ENCODE measurements around the gene TRAF3IP1. TPM values are rescaled to one million over a fixed set of nuclear protein-coding genes. Genes with fewer than 3 reads are reported as not detected.
A peak's percentile ranks its signal among the peaks of the same experiment; 100 is the strongest.

TRAF3IP1 gene
- total and polyA plus RNA-seq, 2 of the 13 experiments (the other 11 are each of a cell fraction or from before 2014, with no cell fraction given): 4.1 to 12.9 TPM

GRCh38 chr2:238370823-238371372 lies 50.6 kb downstream of the TRAF3IP1 start (continued):
- 0 out of 2 replicates have a peak, but pooled peaks have one; percentile 11 for TF ChIP-seq TRIM24 (CRISPR knock-in tag; IDR thresholded peaks at IDR 0.05)
- TF ChIP-seq MIER3 (CRISPR knock-in tag; IDR thresholded peaks at IDR 0.05; ENCODE audit: borderline replicate concordance): peak; percentile 17; the same call in 1 of the 2 replicates
- TF ChIP-seq ZNF558 (CRISPR knock-in tag; IDR thresholded peaks at IDR 0.05; ENCODE audit: borderline replicate concordance): no peak
- no peak for TF ChIP-seq U2AF2 (IDR thresholded peaks at IDR 0.05; ENCODE audit: low read depth, low read length)
- 0 out of 2 replicates have a peak, but pooled peaks have one; percentile 30 for TF ChIP-seq TGIF2 (CRISPR knock-in tag; IDR thresholded peaks at IDR 0.05)
- TF ChIP-seq MIER2 (CRISPR knock-in tag; IDR thresholded peaks at IDR 0.05): no peak
- TF ChIP-seq ZBED4 (CRISPR knock-in tag; IDR thresholded peaks at IDR 0.05; ENCODE audit: borderline replicate concordance): peak; percentile 71; the same call in 1 of the 2 replicates
- peak; percentile 35 for TF ChIP-seq ASH2L (IDR thresholded peaks at IDR 0.05; ENCODE audit: insufficient read length, low read depth, low read length)
- TF ChIP-seq BCL6 (CRISPR knock-in tag; IDR thresholded peaks at IDR 0.05): 0 out of 2 replicates have a peak, but pooled peaks have one; percentile 18
- TF ChIP-seq AHDC1 (CRISPR knock-in tag; IDR thresholded peaks at IDR 0.05; ENCODE audit: borderline replicate concordance): no peak
- 0 out of 2 replicates have a peak, but pooled peaks have one; percentile 40 for TF ChIP-seq ZNF605 (CRISPR knock-in tag; IDR thresholded peaks at IDR 0.05)
- TF ChIP-seq THAP8 (CRISPR knock-in tag; IDR thresholded peaks at IDR 0.05; ENCODE audit: borderline replicate concordance): no peak
- peak; percentile 47; the same call in 1 of the 2 replicates for TF ChIP-seq HDAC2 (CRISPR knock-in tag; IDR thresholded peaks at IDR 0.05)
- TF ChIP-seq TOE1 (CRISPR knock-in tag; IDR thresholded peaks at IDR 0.05): no peak
- no peak for TF ChIP-seq ZNF724P (CRISPR knock-in tag; IDR thresholded peaks at IDR 0.05; ENCODE audit: borderline replicate concordance)
- TF ChIP-seq ZC3H4 (CRISPR knock-in tag; IDR thresholded peaks at IDR 0.05; ENCODE audit: borderline replicate concordance): no peak
- TF ChIP-seq ZNF20 (CRISPR knock-in tag; IDR thresholded peaks at IDR 0.05): no peak
- TF ChIP-seq PHF21A (CRISPR knock-in tag; IDR thresholded peaks at IDR 0.05): no peak
- TF ChIP-seq ARNT2 (CRISPR knock-in tag; IDR thresholded peaks at IDR 0.05; ENCODE audit: low read depth): no peak
- no peak for TF ChIP-seq MXD4 (CRISPR knock-in tag; IDR thresholded peaks at IDR 0.05)
